Stimulated activated CD8-positive, alpha-beta memory T cell treated with anti-CD3 and anti-CD28 coated beads, Interleukin-7, amount 100 ng/mL, for 48 hours (primary cell): ENCODE measurements around the gene NXPH1.
"Not testable (repeated sequence)": the region's sequence is repeated elsewhere in the genome, so short reads cannot be mapped to it uniquely, and the experiment has no call there.

Experiments used
- DNase-seq, 2 donors: peaks; one replicate each; pipeline ENCODE4 v3.0.0-alpha.2; 2020; ENCODE audit warnings: low read depth in 1 of 2; ENCODE audit errors: extremely low read depth in 1 of 2

The NXPH1 gene

GRCh38 chr7:8669501-8669851 lies 236.1 kb downstream of the NXPH1 start:
- no peak for DNase-seq

GRCh38 chr7:8684426-8684825 lies 251.0 kb downstream of the NXPH1 start:
- DNase-seq, result no peak

GRCh38 chr7:8699875-8700624 lies 266.6 kb downstream of the NXPH1 start:
- DNase-seq, result no peak

GRCh38 chr7:8702807-8703206 lies 269.4 kb downstream of the NXPH1 start:
- no peak for DNase-seq

- no peak for DNase-seq
These were observed 276.7 kb downstream of the NXPH1 start for GRCh38 chr7:8710124-8710523.

- DNase-seq, result no peak
These were observed 281.4 kb downstream of the NXPH1 start for GRCh38 chr7:8714791-8715190.

GRCh38 chr7:8719102-8719501 lies 285.7 kb downstream of the NXPH1 start:
- no peak for DNase-seq

- no peak for DNase-seq
These were observed 290.8 kb downstream of the NXPH1 start for GRCh38 chr7:8724080-8724718.

- DNase-seq, result not testable (repeated sequence)
These were observed 298.3 kb downstream of the NXPH1 start for GRCh38 chr7:8731756-8732155.

GRCh38 chr7:8739837-8740236 lies 306.4 kb downstream of the NXPH1 start:
- DNase-seq, result no peak

- DNase-seq, result no peak
These were observed 309.4 kb downstream of the NXPH1 start for GRCh38 chr7:8742837-8743236.

GRCh38 chr7:8747338-8747737 lies 313.9 kb downstream of the NXPH1 start:
- DNase-seq, result no peak

GRCh38 chr7:8751557-8752231 lies 318.3 kb downstream of the NXPH1 start:
- DNase-seq, result no peak

GRCh38 chr7:8753355-8753754 lies 319.9 kb downstream of the NXPH1 start:
- no peak for DNase-seq

GRCh38 chr7:8761731-8762130 lies 328.3 kb downstream of the NXPH1 start:
- DNase-seq, result no peak

GRCh38 chr7:8762803-8763202 lies 329.4 kb downstream of the NXPH1 start:
- DNase-seq, result no peak

- DNase-seq, result no peak
These were observed 332.0 kb downstream of the NXPH1 start for GRCh38 chr7:8765374-8765773.

GRCh38 chr7:8773518-8773917 lies 340.1 kb downstream of the NXPH1 start:
- DNase-seq, result no peak

- no peak for DNase-seq
These were observed 345.1 kb downstream of the NXPH1 start for GRCh38 chr7:8778459-8778858.

GRCh38 chr7:8781166-8781565 lies 347.8 kb downstream of the NXPH1 start:
- DNase-seq, result no peak

- no peak for DNase-seq
These were observed 349.8 kb downstream of the NXPH1 start for GRCh38 chr7:8783229-8783628.

GRCh38 chr7:8785081-8785480 lies 351.7 kb downstream of the NXPH1 start:
- DNase-seq, result no peak
